Measurements from ENCODE around the gene THRB.
"Not testable (repeated sequence)": the region's sequence is repeated elsewhere in the genome, so short reads cannot be mapped to it uniquely, and the experiment has no call there.

Gene THRB

GRCh38 chr3:24416224-24416623 lies 78.4 kb downstream of the THRB start:
- Histone ChIP-seq H3K27ac (ENCODE audit: low read depth, low read length, poor library complexity, severe bottlenecking) (no peak overlapping the region), H3K4me3 (ENCODE audit: low read depth, low read length, poor library complexity, severe bottlenecking) (no peak overlapping the region), H3K36me3 (ENCODE audit: insufficient read depth, low read length) (no peaks in the 10 kb centered on the region), H2AFZ (ENCODE audit: low read length) (no peak overlapping the region), H3K4me2 (ENCODE audit: low read length) (no peak overlapping the region), H3K27me3 (ENCODE audit: insufficient read depth, low read length) (no peaks in the 10 kb centered on the region), H3F3A (ENCODE audit: insufficient read depth, low read length) (no peaks in the 10 kb centered on the region), H3K79me2 (ENCODE audit: insufficient read depth, low read length) (no peaks in the 10 kb centered on the region), H3K9ac (ENCODE audit: low read length) (no peak overlapping the region), H3K9me3 (ENCODE audit: low read length) (no peaks in the 10 kb centered on the region), H4K20me1 (ENCODE audit: insufficient read depth, low read length) (no peaks in the 10 kb centered on the region), H3K9me2 (ENCODE audit: low read depth, low read length) (no peaks in the 10 kb centered on the region), H3K4me1 (ENCODE audit: insufficient read depth, low read length, severe bottlenecking) (no peaks in the 10 kb centered on the region)
- TF ChIP-seq EZH2 (IDR thresholded peaks at IDR 0.05; ENCODE audit: borderline replicate concordance, low read length): no peak
- TF ChIP-seq, protein P1, sequence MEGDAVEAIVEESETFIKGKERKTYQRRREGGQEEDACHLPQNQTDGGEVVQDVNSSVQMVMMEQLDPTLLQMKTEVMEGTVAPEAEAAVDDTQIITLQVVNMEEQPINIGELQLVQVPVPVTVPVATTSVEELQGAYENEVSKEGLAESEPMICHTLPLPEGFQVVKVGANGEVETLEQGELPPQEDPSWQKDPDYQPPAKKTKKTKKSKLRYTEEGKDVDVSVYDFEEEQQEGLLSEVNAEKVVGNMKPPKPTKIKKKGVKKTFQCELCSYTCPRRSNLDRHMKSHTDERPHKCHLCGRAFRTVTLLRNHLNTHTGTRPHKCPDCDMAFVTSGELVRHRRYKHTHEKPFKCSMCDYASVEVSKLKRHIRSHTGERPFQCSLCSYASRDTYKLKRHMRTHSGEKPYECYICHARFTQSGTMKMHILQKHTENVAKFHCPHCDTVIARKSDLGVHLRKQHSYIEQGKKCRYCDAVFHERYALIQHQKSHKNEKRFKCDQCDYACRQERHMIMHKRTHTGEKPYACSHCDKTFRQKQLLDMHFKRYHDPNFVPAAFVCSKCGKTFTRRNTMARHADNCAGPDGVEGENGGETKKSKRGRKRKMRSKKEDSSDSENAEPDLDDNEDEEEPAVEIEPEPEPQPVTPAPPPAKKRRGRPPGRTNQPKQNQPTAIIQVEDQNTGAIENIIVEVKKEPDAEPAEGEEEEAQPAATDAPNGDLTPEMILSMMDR (IDR thresholded peaks at IDR 0.05; ENCODE audit: low read length): no peak

- H3K9me2 ChIP-seq (ENCODE audit: low read depth, low read length): no peaks in the 10 kb centered on the region
- no peak overlapping the region for H2AFZ ChIP-seq (ENCODE audit: low read length)
- H3K79me2 ChIP-seq (ENCODE audit: insufficient read depth, low read length): no peaks in the 10 kb centered on the region
- H3K9me3 ChIP-seq (ENCODE audit: low read length): no peaks in the 10 kb centered on the region
- no peak overlapping the region for H3K9ac ChIP-seq (ENCODE audit: low read length)
- H3K27me3 ChIP-seq (ENCODE audit: insufficient read depth, low read length): no peaks in the 10 kb centered on the region
- no peaks in the 10 kb centered on the region for H3K4me1 ChIP-seq (ENCODE audit: insufficient read depth, low read length, severe bottlenecking)
- no peaks in the 10 kb centered on the region for H4K20me1 ChIP-seq (ENCODE audit: insufficient read depth, low read length)
- TF ChIP-seq, protein P1 (IDR thresholded peaks at IDR 0.05; ENCODE audit: low read length): no peak
- TF ChIP-seq EZH2 (IDR thresholded peaks at IDR 0.05; ENCODE audit: borderline replicate concordance, low read length): no peak
- H3F3A ChIP-seq (ENCODE audit: insufficient read depth, low read length): no peaks in the 10 kb centered on the region
- no peak overlapping the region for H3K27ac ChIP-seq (ENCODE audit: low read depth, low read length, poor library complexity, severe bottlenecking)
- H3K4me3 ChIP-seq (ENCODE audit: low read depth, low read length, poor library complexity, severe bottlenecking): no peak overlapping the region
- no peak overlapping the region for H3K4me2 ChIP-seq (ENCODE audit: low read length)
- H3K36me3 ChIP-seq (ENCODE audit: insufficient read depth, low read length): no peaks in the 10 kb centered on the region
These were observed 78.8 kb downstream of the THRB start for GRCh38 chr3:24415824-24416223.

- not testable (repeated sequence) for H3K9me2 ChIP-seq (ENCODE audit: low read depth, low read length); H3F3A ChIP-seq (ENCODE audit: insufficient read depth, low read length); H4K20me1 ChIP-seq (ENCODE audit: insufficient read depth, low read length); H2AFZ ChIP-seq (ENCODE audit: low read length); H3K79me2 ChIP-seq (ENCODE audit: insufficient read depth, low read length); H3K36me3 ChIP-seq (ENCODE audit: insufficient read depth, low read length); H3K4me3 ChIP-seq (ENCODE audit: low read depth, low read length, poor library complexity, severe bottlenecking); H3K27me3 ChIP-seq (ENCODE audit: insufficient read depth, low read length); H3K4me2 ChIP-seq (ENCODE audit: low read length); H3K9me3 ChIP-seq (ENCODE audit: low read length); H3K27ac ChIP-seq (ENCODE audit: low read depth, low read length, poor library complexity, severe bottlenecking); H3K4me1 ChIP-seq (ENCODE audit: insufficient read depth, low read length, severe bottlenecking); H3K9ac ChIP-seq (ENCODE audit: low read length)
These were observed 81.0 kb downstream of the THRB start for GRCh38 chr3:24413662-24414061.

DNA sequence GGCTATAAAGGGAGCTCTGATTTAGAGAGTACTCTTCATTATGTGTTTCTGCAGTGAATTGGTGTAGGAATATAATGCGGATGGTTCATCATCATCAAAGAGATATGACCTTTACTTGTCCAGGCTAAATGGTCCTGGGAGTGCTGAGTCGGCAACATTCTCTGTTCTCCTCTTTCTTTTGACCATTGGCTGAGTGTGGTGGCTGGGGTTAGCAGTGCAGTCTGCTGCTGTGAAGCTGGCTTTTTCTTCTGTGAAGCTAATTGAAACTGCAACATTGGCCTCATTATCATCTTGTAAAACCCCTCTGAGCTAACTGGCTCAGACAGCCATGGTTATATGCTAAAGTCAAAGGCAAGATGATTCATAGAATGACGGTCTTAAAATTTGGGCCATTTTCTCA lies 83.8 kb downstream of the THRB start:
- Histone ChIP-seq H2AFZ (ENCODE audit: low read length) (no peak overlapping the region), H3K9me2 (ENCODE audit: low read depth, low read length) (no peaks in the 10 kb centered on the region), H3K27ac (ENCODE audit: low read depth, low read length, poor library complexity, severe bottlenecking) (no peak overlapping the region), H3K4me2 (ENCODE audit: low read length) (no peak overlapping the region), H3F3A (ENCODE audit: insufficient read depth, low read length) (no peaks in the 10 kb centered on the region), H3K79me2 (ENCODE audit: insufficient read depth, low read length) (no peaks in the 10 kb centered on the region), H4K20me1 (ENCODE audit: insufficient read depth, low read length) (no peaks in the 10 kb centered on the region), H3K4me3 (ENCODE audit: low read depth, low read length, poor library complexity, severe bottlenecking) (no peak overlapping the region), H3K9ac (ENCODE audit: low read length) (no peak overlapping the region), H3K27me3 (ENCODE audit: insufficient read depth, low read length) (no peaks in the 10 kb centered on the region), H3K4me1 (ENCODE audit: insufficient read depth, low read length, severe bottlenecking) (no peaks in the 10 kb centered on the region), H3K9me3 (ENCODE audit: low read length) (no peaks in the 10 kb centered on the region), H3K36me3 (ENCODE audit: insufficient read depth, low read length) (no peaks in the 10 kb centered on the region)
- TF ChIP-seq, protein P1 (IDR thresholded peaks at IDR 0.05; ENCODE audit: low read length): no peak
- no peak for TF ChIP-seq EZH2 (IDR thresholded peaks at IDR 0.05; ENCODE audit: borderline replicate concordance, low read length)
